HG02870 (cell line): Measurements from ENCODE around the gene HYAL3.

Experiments
- ATAC-seq: cut with Tn5 transposase; IDR thresholded peaks from one replicate; pipeline ENCODE4 v1.9.1; 2021; ENCODE audit warnings: mild to moderate bottlenecking, moderate library complexity; ENCODE audit not compliant: unreplicated experiment

Gene HYAL3

DNA sequence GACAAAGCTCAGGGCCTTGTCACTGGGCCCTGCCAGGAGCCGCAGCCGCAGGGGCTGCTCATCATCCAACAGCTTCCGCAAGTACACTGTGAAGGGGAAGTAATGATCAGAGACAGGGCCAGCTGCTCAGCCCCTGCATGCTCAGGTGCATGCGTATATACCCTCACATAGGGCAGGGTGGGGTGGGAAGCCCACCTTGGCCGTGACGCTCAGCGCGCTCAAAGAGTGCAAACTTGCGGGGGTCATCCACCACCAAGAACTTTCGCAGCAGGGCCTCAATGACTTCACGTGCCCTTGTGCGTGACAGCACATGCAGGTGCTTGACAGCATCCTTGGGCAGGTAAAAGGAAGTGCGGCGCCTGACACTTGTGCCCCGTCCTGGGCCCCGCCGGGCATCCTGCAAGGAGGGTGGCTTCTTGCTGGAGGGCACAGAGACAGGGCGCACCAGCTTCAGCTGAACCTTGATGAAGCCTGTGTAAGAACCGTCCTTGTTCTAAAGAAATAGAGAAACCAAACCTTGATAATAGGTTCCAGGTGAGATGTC lies 32.2 kb upstream of the HYAL3 start:
- ATAC-seq: no peak

DNA sequence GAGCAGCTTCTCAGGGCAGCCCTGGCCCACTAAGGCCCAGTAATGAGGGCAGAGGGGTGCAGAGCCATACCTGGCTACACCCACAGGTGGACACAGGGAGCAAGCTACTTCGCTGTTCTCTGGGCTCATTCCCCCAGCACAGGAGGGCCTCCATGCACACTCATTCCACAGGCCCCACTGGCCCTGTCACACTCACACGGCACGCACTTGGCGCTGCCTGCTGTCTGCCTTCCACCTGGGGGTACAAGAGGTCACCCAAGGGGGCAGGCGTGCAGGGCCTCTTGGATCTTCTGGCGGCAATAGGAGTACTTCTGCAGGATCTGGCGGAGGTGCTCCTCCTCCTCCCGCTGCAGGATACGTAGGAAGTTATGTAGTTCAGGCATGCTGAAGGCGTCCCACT lies 31.1 kb upstream of the HYAL3 start:
- no peak for ATAC-seq

DNA sequence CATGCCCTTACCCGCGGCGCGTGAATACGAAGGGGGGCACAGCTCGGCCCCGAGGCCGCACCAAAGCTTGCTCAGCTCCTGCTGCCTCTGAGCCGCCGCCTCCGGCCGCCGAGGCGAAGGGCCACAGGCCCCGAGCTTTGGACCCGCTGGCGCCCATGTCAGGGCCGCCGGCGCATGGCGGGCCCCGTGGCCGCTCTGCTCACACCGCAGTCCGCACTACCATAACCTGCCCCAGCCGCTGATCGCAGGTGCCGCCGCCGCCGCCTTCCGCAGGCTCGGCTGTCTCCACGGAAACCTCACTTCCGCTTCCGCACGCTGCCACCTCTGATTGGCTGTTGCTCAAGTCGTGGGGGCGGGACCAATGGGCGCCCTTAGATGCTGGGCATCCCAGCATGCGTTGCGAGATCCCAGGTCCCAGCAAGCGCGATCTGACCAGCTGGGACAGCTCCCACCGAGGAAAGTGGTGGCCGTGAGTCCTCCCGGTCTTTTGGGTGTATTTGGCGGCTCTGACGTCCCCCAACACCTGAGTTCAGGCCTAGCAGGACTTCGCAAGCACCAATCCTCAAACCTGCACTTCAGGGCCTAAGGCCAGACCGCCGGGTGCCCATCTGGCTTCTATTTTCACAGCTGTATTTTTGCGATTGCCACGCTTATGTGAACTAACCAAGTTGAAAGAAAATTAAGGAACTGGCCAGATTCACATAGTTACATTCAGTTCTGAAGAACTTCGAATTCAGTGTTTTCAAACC lies 28.9 kb upstream of the HYAL3 start, which contains the start of gene TUSC2:
TUSC2 (minus strand) TSS at position 281 of the 749 bp plus-strand sequence; CDS start at position 157, 124 bp downstream.
- peak; percentile 82 for ATAC-seq

DNA sequence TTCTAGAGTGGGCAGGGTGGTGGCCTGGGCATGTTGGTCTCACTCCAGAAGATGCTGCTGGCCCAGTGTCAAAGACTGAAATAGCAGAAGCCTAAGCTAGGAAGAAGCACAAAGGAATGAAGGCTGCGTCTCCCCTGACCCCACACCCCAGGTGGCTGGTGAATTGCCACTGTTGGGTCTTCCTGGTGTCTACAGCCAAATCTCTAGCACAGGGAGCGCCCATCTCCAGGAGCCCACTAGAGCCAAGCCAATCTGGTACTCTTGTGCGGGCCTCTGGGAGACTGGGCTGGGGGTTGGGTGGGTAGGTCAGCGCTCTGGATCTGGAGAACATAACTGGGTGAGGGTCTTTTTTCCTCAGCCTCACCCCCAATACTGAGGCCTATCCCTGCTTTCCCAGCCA lies 27.9 kb upstream of the HYAL3 start:
- no peak for ATAC-seq

DNA sequence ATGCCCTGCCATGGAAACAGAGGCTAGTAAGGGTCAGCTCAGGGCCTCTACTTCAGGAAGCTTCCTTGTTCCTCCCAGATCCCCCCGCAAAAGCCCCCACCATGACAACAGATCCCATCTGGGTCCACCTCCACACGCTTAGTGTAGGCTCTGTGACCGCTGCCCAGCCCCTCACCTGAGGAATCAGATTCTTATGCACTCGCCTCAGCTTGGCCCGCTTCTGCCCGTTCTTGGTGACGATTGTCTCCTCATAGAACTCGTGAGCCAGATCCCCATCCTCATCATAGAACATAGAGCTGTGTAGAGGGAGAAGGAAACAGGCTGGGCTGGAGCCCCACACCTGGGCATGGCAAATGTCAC lies 27.0 kb upstream of the HYAL3 start:
- no peak for ATAC-seq

DNA sequence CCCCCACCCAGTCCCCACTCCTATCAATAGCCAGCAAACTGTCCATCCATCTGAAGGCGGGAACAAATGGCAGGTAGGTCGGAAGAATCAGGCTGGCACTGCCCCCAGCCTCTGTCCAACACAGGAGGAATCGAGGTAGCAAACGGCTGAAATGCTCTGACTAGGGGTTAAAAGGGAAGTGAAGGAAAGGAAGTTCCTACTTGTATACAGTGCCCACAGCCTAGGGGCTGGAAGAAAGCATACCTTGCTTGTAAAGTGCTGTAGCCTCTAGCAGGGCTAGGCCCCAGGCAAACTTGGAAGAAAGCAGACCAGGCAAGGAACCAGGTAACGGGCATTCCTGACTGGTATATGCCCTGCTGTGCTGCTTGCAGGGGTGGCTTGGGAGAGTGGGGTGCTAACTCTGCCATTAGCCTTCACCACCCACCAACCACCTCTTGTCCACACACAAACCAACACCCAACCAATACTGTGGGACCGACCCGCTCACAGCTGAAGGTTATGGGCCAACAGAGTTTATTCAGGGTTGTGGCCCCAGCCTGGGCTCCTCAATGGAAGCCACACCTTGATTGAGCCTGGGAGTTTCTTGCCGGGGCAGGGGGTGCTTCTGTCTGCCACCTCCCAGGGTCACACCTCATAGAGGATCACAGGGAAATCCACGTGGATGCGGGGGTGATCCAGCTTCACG lies 26.4 kb upstream of the HYAL3 start:
- ATAC-seq: no peak

DNA sequence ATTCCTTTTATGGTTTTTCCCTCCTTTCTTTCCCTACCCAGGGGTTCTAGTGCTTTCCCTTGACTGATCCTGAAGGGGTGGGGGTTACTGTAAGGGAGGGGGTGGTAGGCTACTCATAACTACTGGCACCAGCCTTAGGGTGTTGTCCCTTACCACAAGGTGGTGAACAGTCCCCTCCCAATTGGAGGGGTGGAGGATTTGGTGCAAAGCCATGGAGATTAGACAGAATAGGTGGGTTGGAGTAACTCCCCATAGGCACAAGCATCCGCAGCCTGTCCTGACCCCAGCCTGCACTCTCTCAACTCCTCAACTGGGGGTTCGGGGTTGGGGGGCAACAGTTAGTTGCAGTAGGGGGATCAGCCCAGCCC lies 25.9 kb upstream of the HYAL3 start:
- no peak for ATAC-seq

DNA sequence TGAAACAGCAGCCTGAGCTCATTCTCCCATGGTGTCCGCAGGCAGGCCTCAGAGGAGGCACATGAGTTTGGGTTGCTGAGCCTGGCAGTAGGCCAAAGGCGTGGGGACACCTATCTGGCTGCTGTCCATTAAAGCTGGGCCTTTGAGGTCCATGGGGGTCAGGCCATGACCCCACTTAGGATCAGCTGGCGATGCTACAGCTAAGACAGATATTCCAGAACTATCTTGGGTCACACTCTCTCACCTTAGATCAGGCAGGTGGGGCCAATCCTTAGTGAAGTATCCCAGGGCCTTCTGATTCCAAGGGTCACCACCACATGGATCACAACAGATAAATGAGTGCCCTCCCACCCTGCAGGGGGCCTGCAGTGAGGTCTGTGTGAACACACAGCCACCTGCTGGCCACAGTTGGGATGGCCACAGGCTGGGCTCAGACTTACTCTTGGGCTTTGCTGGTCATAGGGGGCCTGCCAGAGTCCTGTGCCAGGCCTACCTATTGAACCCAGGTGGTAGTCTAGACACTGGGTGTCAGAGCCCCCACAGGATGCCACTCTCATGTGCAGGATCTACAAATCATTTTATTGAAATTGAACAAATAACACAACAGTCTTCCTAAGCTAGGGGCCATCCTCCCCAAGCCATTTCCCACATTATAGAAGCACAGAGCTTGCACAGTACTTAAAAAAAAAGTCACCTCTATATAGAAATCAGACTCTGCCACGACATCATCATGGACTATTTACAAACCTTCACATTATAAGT lies 25.3 kb upstream of the HYAL3 start:
- no peak for ATAC-seq

DNA sequence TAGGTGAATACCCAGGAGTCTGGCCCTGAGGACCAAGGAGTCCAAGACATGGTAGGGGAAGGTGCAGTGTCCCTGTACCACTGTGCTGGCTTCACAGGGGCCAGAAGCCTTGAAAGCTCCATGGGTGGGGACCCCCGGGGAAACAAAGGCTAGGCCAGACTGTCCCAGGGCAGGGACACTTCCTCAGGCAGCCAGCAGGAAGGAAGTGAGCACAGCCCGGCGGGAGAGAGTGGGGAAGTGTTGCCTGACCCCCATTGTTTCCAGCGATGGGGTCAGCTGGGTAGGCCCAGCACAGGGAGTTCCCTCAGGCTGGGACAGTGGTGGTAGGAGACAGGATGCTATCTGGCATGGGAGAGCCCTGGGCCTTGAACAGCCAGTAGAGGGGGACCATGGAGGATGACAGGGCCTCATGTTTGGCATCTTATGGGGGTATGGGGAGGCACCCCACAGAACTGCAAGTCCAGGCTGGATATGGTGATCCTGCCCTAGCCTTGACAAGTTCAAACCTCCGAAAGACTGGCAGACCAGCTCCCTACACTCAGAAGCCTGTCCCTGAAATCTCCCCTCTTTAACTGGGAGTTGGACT lies 24.5 kb upstream of the HYAL3 start:
- ATAC-seq: no peak

DNA sequence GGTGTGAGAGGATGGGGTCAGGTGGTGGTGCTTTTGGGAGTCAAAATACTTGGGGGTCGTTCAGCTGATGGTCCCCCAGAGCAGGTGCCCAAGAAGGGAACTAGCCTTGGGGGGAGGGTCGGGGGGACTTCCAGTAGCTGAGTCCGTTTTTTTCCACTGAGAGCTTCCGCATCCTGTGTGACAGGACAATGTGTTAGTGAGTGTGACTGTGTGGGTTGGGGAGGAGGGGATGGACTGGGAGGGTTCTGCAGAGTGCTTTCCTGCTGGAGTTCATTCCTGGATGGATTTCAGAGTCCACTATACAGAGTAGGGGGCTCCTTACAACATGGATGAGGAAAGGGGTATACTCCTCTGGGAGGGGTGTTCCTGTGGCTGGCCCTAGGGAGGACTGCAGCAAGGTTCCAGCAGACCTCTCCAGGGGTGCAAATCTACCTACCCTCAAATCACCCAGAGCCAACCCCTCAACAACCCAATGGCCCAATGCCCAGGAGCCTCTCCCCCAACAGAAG lies 23.9 kb upstream of the HYAL3 start:
- ATAC-seq: no peak

DNA sequence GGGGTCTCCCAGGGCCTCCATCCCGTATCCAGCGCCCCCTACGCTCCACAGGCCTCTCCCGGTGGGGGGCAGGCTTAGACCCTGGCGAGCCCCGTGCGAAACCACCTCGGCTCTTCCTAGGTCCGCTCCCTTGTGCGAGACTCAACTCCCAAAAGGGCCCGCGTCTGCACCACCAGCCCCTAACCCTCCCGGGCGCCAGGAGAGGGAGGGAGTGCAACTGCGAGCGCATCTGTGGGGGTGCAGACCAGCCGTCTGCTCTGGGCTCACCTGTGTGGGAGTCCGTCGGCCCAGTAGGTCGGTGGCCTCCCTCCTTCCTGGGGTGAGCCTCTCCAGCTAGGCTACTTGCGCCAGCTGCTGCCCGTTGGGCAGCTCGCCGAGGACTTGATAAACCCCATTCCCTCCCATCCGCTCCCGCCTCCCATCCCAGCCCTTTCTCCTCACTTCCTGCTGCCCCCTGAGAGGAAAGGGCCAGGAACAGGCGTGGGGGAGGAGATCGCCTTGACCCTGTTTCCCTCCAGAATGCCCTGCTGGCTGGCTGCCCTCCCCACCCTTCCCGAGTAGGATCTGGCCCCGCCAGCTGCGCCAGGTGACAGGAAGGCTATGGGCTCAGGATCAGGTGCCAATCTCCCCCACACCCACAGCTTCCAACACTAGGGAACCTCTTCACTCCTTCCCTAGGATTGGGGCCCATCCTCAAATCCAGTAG lies 23.3 kb upstream of the HYAL3 start, which contains the start of gene HYAL2:
HYAL2 (minus strand) TSS at position 360 of the 706 bp plus-strand sequence. CDS start 2,256 bp downstream, outside the sequence.
- ATAC-seq: no peak

DNA sequence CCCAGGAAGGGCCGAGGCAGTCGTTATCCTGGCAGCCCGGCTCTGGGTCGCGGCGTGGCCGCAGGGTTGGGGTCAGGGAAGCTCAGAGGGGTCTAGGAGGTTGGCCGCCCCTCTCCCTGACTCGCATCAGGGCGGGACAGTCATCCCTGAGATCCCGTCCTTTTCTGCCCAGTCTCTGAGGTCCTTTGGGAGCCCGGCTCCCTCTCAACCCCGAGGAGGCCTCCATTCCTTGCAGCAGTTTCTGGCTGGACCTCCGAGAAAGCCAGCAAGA lies 22.8 kb upstream of the HYAL3 start:
- no peak for ATAC-seq

DNA sequence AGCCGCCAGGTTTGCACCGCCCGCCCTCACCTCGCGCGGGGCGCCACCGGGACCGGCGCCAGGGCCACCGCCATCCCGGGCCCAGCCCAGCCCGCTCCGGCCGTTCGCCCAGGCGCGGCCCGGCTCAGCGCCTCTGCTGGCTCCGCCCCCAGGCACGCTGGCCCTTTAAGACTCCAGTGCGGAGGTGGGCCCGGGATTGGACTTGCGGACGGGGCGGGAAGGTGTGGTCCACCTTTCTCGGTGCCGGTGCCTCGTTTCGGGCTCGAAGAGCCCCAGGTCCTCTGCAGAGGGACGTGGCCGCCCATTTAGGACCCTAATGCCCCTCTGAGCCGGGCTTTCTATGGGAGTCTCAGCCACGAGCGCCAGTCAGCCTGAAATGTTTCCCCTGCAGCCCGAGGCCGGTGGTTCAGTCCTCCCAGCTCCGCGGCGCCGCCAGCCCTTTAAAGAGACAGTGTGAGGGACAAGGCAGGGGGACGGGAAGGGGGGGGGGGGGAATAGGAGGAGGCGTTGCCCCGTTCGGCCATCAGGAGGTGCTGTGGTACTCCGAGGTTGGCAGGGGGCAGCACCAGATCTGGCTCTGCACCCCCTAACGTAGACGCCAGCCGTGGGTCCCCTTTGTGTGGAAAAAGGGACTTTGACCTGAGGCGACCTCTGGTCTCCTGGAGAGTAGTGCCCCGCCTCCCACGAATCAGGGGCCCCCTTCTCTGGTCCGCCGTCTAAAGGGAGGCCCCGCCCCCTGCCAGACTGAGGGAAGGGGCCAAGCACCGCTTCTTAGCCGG lies 22.3 kb upstream of the HYAL3 start:
- ATAC-seq: peak; percentile 73

DNA sequence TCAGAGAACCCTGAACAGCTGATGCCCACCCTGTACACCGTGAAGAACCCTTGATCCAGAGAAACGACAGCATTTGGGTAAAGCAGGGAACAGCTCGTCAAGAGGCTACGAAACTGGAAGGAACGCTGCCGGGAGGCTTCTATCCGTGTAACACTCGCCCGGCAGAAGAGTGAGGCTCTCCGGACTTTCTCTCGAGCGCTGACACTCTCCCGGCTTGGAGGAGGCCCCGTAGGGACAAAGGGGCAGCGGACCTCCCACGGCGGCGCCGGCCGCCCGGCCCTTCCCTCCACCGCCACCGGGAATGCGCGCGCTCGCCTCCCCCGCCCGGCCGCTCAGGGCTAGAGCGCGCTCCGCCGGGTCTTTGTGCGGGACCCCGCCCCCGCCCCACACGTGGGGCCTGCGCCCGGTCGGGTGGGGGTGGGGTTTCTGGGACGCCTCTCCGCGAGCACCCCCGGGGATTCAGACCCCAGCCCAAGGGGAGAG lies 21.7 kb upstream of the HYAL3 start:
- peak; percentile 47 for ATAC-seq

DNA sequence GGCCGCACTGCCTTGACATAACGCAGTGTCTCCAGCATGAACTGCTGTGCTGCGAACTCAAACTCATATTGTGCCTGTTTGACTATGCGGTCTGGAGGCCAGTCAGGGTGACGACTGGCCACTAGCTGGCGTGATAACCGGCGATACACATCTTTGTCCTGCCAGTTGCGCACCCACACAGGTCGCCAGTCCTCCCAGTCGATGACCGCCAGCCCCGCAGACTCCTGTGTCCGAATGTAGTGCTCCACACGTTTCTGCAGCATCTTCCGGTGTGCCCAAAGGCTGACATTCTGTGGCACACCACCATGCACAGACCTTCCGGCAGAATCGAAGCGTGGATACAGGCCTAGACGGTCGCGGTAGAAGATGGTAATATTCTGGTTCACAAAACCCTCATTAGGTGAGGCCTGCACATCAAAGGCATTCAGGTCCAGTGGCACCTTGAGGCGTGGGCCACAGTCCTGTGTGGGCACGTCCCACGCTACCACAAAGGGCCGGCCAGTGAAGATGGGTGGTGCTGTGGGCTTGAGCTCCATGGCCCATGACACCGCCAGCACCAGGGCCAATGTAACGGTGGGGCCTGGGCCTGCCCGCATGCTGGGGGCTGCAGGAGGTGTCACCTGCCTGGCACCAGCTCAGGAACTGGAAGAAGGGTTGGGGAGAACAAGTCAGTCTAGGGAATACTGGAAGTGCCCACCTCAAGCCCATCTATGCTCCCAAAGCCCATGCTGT lies 20.9 kb upstream of the HYAL3 start:
- no peak for ATAC-seq

DNA sequence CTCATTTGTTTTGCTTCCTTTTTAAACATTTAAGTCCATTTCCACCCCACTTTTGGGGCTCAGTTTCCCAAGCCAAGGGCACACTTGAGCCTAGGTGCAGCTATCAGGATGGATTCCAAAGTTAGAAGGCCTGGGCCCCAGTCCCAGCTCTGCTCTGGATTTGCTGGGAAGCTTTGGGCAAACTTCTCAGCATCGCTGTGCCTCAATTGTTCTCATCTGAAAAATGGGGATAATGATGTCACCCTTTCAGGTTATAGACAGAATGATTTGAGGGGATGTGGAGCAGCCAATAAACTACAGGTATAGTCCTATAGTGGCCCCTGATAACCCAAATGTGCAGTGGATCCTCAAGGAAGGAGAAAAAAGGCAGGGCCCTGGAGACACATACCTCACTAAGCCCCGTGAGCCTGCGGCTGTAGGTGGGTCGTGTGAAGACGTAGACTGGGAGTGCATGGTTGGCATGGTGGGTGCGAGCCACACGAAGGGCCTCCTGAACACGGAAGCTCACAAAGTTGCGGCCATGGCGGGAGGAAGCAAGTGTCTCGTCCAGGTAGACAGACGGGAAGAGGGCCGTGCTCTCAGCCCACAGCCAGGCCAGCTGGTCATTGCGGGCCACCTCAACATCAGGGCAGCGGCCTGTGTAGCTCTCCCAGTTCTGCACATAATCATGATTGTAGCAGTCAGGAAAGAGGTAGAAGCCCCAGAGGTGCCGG lies 20.1 kb upstream of the HYAL3 start:
- ATAC-seq: no peak

DNA sequence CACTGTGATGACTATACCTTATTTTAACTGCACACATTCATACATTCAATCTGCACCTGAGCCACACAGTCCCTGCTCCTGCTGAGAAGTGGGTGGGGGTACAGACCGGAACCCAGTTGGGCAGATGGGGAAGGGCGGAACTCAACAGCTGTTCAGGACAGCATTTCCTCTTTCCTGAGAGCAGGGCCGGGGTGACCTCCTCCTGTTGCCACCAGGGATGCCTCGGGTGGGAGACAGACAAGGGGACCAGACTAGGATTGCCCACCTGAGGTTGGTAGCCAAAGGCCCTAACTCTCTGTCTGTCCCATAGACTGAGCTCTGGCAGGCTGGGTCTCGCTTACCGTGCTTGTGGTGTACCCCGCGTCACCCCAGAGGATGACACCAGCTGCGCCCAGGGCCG lies 19.4 kb upstream of the HYAL3 start:
- no peak for ATAC-seq

DNA sequence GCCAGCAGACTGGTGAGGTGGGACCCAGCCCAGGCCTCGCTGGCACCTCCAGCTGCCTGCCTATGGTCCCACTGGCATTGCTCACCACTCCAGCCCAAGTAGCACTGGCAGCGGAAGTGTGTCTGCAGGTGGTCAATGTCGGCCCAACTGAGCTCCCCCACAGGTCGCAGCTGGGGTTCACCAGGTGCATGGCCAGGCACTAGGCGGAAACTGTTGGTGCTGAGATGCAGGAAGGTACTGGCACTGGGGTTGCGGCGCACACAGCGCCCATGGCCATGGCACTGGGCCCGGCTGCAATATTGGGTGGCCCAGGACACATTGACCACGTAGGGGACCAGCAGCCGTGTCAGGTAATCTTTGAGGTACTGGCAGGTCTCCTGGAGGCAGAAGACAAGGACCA lies 19.0 kb upstream of the HYAL3 start:
- ATAC-seq: no peak
